ENCODE measurements around the gene COX4I1. TPM values are rescaled to one million over a fixed set of nuclear protein-coding genes. Genes with fewer than 3 reads are reported as not detected.

Gene COX4I1
- total RNA-seq, 1 experiment from 2014 or later: 839 TPM

GRCh38 chr16:85770741-85771140, 28.8 kb upstream of the COX4I1 start:
- ChIA-PET CTCF (interaction anchor here (0.6 kb wide), 1 partner anchor 11 kb away, joined by 4 read pairs; no protein-coding TSS in a partner anchor), RAD21 (ENCODE audit: low non-redundant PET in 1 of 2, low total read pairs in 2 of 2, uncharacterized antibody in 2 of 2, unreplicated experiment in 2 of 2) (no interaction called here), POLR2A (no interaction called here)
- Histone ChIP-seq H3K9me3 (ENCODE audit: control insufficient read depth in 1 of 2, insufficient read depth in 1 of 2, low read depth in 1 of 2, low read length in 2 of 2) (no peaks in the 10 kb centered on the region), H3K4me1 (ENCODE audit: control insufficient read depth in 1 of 2, insufficient read depth in 2 of 2, low read length in 2 of 2) (peaks cover 15 to 20% of the 10 kb centered on the region in 2 experiments), H4K20me1 (ENCODE audit: insufficient read depth) (no peaks in the 10 kb centered on the region), H3K4me3 (replicated peaks in 1 of 2; ENCODE audit: low read depth in 1 of 2, low read length in 2 of 2) (no peak overlapping the region), H2AFZ (ENCODE audit: low read depth, low read length, poor library complexity, severe bottlenecking) (no peak overlapping the region), H3K9me2 (ENCODE audit: insufficient read depth) (no peaks in the 10 kb centered on the region), H3K27me3 (ENCODE audit: insufficient read depth, low read length) (no peaks in the 10 kb centered on the region), H3K9ac (ENCODE audit: low read length) (no peak overlapping the region), H3K36me3 (ENCODE audit: control insufficient read depth in 1 of 2, insufficient read depth in 2 of 2, low read length in 2 of 2) (no peaks in the 10 kb centered on the region), H3K4me2 (ENCODE audit: low read length) (no peak overlapping the region), H3K27ac (ENCODE audit: low read depth, low read length) (no peak overlapping the region), H3K79me2 (ENCODE audit: insufficient read depth, low read length) (no peaks in the 10 kb centered on the region)
- intact Hi-C loops (cut with micrococcal nuclease): no loop called here
- ATAC-seq (no peak), DNase-seq (ENCODE audit: low read depth, low spot score) (no peak)
- no TSS peak for BruUV-seq (replicated peaks)
- no peak for TF ChIP-seq ATF3 (IDR thresholded peaks at IDR 0.05)
- TF ChIP-seq YY1 (IDR thresholded peaks at IDR 0.05; ENCODE audit: extremely low read depth, insufficient replicate concordance, low read depth, low read length): no peak
- no peak for TF ChIP-seq CBX3 (IDR thresholded peaks at IDR 0.05; ENCODE audit: low read depth)
- no peak for TF ChIP-seq CTCF (IDR thresholded peaks at IDR 0.05 in 2 of 3, conservative IDR thresholded peaks at IDR 0.05 in 1 of 3; ENCODE audit: borderline replicate concordance in 1 of 3, insufficient read depth in 1 of 3, low read depth in 2 of 3, low read length in 2 of 3)
- no peak for TF ChIP-seq ZFX (IDR thresholded peaks at IDR 0.05)
- no peak for TF ChIP-seq SIN3A (IDR thresholded peaks at IDR 0.05; ENCODE audit: low read depth)
- no peak for TF ChIP-seq EGR1 (IDR thresholded peaks at IDR 0.05; ENCODE audit: low read depth)
- no peak for TF ChIP-seq ZBTB33 (IDR thresholded peaks at IDR 0.05; ENCODE audit: extremely low read depth, insufficient replicate concordance, low read length)
- no peak for TF ChIP-seq TCF7L2 (IDR thresholded peaks at IDR 0.05; ENCODE audit: borderline replicate concordance, extremely low read depth, insufficient read depth, insufficient read length)
- no peak for TF ChIP-seq EZH2phosphoT487 (IDR thresholded peaks at IDR 0.05; ENCODE audit: borderline replicate concordance)
- no peak for TF ChIP-seq FOSL1 (IDR thresholded peaks at IDR 0.05; ENCODE audit: low read depth)
- no peak for TF ChIP-seq POLR2AphosphoS5 (IDR thresholded peaks at IDR 0.05; ENCODE audit: low read depth, low read length)

Measured in HCT116 (cell line).